ENCODE data around the gene NCOA3. TPM values are rescaled to one million over a fixed set of nuclear protein-coding genes. Genes with fewer than 3 reads are reported as not detected.
"Not testable (repeated sequence)": the region's sequence is repeated elsewhere in the genome, so short reads cannot be mapped to it uniquely, and the experiment has no call there.

Gene NCOA3
- polyA plus RNA-seq, 1 of the 3 experiments (the other 2 are of a cell fraction), result 5.8 TPM

- Histone ChIP-seq H2AFZ (ENCODE audit: low read depth) (no peak overlapping the region), H3K9ac (no peak overlapping the region), H3K4me3 (ENCODE audit: low read depth in 2 of 2, low read length in 1 of 2) (no peak overlapping the region), H3K9me2 (no peaks in the 10 kb centered on the region), H3F3A (replicated peaks; ENCODE audit: insufficient read depth) (peaks cover 12% of the 10 kb centered on the region), H3K4me2 (no peak overlapping the region), H3K9me3 (no peaks in the 10 kb centered on the region), H3K36me3 (replicated peaks in 1 of 2; ENCODE audit: control insufficient read depth in 1 of 2, insufficient read depth in 2 of 2, low read length in 1 of 2) (no peaks in the 10 kb centered on the region), H4K20me1 (ENCODE audit: insufficient read depth) (no peaks in the 10 kb centered on the region), H3K79me2 (ENCODE audit: insufficient read depth) (peaks cover 19% of the 10 kb centered on the region), H3K27ac (ENCODE audit: low read depth in 2 of 2, low read length in 1 of 2) (no peak overlapping the region), H3K4me1 (ENCODE audit: control insufficient read depth in 1 of 2, insufficient read depth in 2 of 2, low read depth in 1 of 2, low read length in 1 of 2) (no peaks in the 10 kb centered on the region), H3K27me3 (ENCODE audit: insufficient read depth) (no peaks in the 10 kb centered on the region)
- ChIA-PET CTCF (no interaction called here), POLR2A (no interaction called here)
- WGBS (ENCODE audit: low lambda C conversion rate), result over 99% methylated on average over 6 of the region's 6 CpGs
- TF ChIP-seq PBX3 (IDR thresholded peaks at IDR 0.05) (no peak), EZH2phosphoT487 (IDR thresholded peaks at IDR 0.05; ENCODE audit: borderline replicate concordance, low read depth) (no peak), NRF1 (IDR thresholded peaks at IDR 0.05; ENCODE audit: low read depth, low read length) (no peak), USF2 (IDR thresholded peaks at IDR 0.05; ENCODE audit: borderline replicate concordance, low read depth, low read length) (no peak), IRF3 (IDR thresholded peaks at IDR 0.05; ENCODE audit: low read depth, low read length) (no peak)
- DNase-seq, result no peak
Measured at GRCh38 chr20:47594157-47594556, 92.5 kb downstream of the NCOA3 start.

- H3K4me1 ChIP-seq (ENCODE audit: control insufficient read depth in 1 of 2, insufficient read depth in 2 of 2, low read depth in 1 of 2, low read length in 1 of 2); H3K27ac ChIP-seq (ENCODE audit: low read depth in 2 of 2, low read length in 1 of 2); H3K9me2 ChIP-seq; H3K4me2 ChIP-seq; H2AFZ ChIP-seq (ENCODE audit: low read depth); H3K4me3 ChIP-seq (ENCODE audit: low read depth in 2 of 2, low read length in 1 of 2); POLR2A ChIA-PET; DNase-seq; H3K9me3 ChIP-seq; H3K27me3 ChIP-seq (ENCODE audit: insufficient read depth); H3K9ac ChIP-seq; H3K36me3 ChIP-seq (replicated peaks in 1 of 2; ENCODE audit: control insufficient read depth in 1 of 2, insufficient read depth in 2 of 2, low read length in 1 of 2); H4K20me1 ChIP-seq (ENCODE audit: insufficient read depth): not testable (repeated sequence)
- Histone ChIP-seq H3F3A (replicated peaks; ENCODE audit: insufficient read depth) (peaks cover 12% of the 10 kb centered on the region), H3K79me2 (ENCODE audit: insufficient read depth) (peaks cover 22% of the 10 kb centered on the region)
- over 99% methylated on average over 10 of the region's 10 CpGs for WGBS (ENCODE audit: low lambda C conversion rate)
- CTCF ChIA-PET, result interaction anchor here (1.0 to 2.2 kb wide), 2 partner anchors 18 to 26 kb away, joined by 3 to 11 read pairs; no protein-coding TSS in a partner anchor
Measured at GRCh38 chr20:47595138-47595537, 93.5 kb downstream of the NCOA3 start.

GRCh38 chr20:47596003-47596571 lies 94.4 kb downstream of the NCOA3 start:
- H3K9ac ChIP-seq, result no peak overlapping the region
- ChIA-PET POLR2A (no interaction called here), CTCF (interaction anchor here (1.0 to 2.2 kb wide), 3 partner anchors 19 to 212 kb away, joined by 3 to 11 read pairs (median 4); no protein-coding TSS in a partner anchor)
- H3K27me3 ChIP-seq (ENCODE audit: insufficient read depth), result no peaks in the 10 kb centered on the region
- no peaks in the 10 kb centered on the region for H3K36me3 ChIP-seq (replicated peaks in 1 of 2; ENCODE audit: control insufficient read depth in 1 of 2, insufficient read depth in 2 of 2, low read length in 1 of 2)
- H3K9me3 ChIP-seq, result no peaks in the 10 kb centered on the region
- H3K27ac ChIP-seq (ENCODE audit: low read depth in 2 of 2, low read length in 1 of 2), result no peak overlapping the region
- TF ChIP-seq JUND (IDR thresholded peaks at IDR 0.05) (no peak), YY1 (IDR thresholded peaks at IDR 0.05; ENCODE audit: low read depth) (no peak), PBX3 (IDR thresholded peaks at IDR 0.05) (no peak)
- peaks cover 0 to 2% of the 10 kb centered on the region in 2 experiments; a peak in 1 of 4 replicates for H3K4me1 ChIP-seq (ENCODE audit: control insufficient read depth in 1 of 2, insufficient read depth in 2 of 2, low read depth in 1 of 2, low read length in 1 of 2)
- H2AFZ ChIP-seq (ENCODE audit: low read depth), result no peak overlapping the region
- no peaks in the 10 kb centered on the region for H4K20me1 ChIP-seq (ENCODE audit: insufficient read depth)
- peaks cover 22% of the 10 kb centered on the region for H3K79me2 ChIP-seq (ENCODE audit: insufficient read depth)
- 90% methylated on average over 6 of the region's 6 CpGs for WGBS (ENCODE audit: low lambda C conversion rate)
- no peaks in the 10 kb centered on the region for H3K9me2 ChIP-seq
- H3F3A ChIP-seq (replicated peaks; ENCODE audit: insufficient read depth), result peaks cover 7% of the 10 kb centered on the region
- no peak overlapping the region for H3K4me2 ChIP-seq
- H3K4me3 ChIP-seq (ENCODE audit: low read depth in 2 of 2, low read length in 1 of 2), result no peak overlapping the region
- no peak for DNase-seq

All from SK-N-SH (cell line).